Measurements from ENCODE around the gene CATSPER3. TPM values are rescaled to one million over a fixed set of nuclear protein-coding genes. Genes with fewer than 3 reads are reported as not detected.

CATSPER3 gene
- total RNA-seq, 1 donor from 2014 or later, result 1.2 TPM

GRCh38 chr5:135011355-135012032 is 43.8 kb downstream of the CATSPER3 start:
- DNase-seq, result no peak

- no peak for DNase-seq
Observed at GRCh38 chr5:135012033-135012588, 44.4 kb downstream of the CATSPER3 start.

GRCh38 chr5:135012951-135013391 is 45.3 kb downstream of the CATSPER3 start:
- DNase-seq, result no peak

GRCh38 chr5:135013445-135013844 is 45.7 kb downstream of the CATSPER3 start:
- no peak for DNase-seq

- DNase-seq, result no peak
Observed at GRCh38 chr5:135013947-135014570, 46.4 kb downstream of the CATSPER3 start.

- no peak for DNase-seq
Observed at GRCh38 chr5:135015942-135016341, 48.2 kb downstream of the CATSPER3 start.

- DNase-seq, result no peak
Observed at GRCh38 chr5:135016861-135017290, 49.2 kb downstream of the CATSPER3 start.

GRCh38 chr5:135018457-135018856 is 50.8 kb downstream of the CATSPER3 start:
- no peak for DNase-seq

GRCh38 chr5:135019314-135019713 is 51.6 kb downstream of the CATSPER3 start:
- no peak for DNase-seq

GRCh38 chr5:135020111-135020895 is 52.6 kb downstream of the CATSPER3 start:
- DNase-seq, result no peak

- no peak for DNase-seq
Observed at GRCh38 chr5:135024956-135025729, 57.4 kb downstream of the CATSPER3 start.

GRCh38 chr5:135025730-135026644 is 58.3 kb downstream of the CATSPER3 start:
- no peak for DNase-seq

- DNase-seq, result no peak
Observed at GRCh38 chr5:135026645-135027265, 59.0 kb downstream of the CATSPER3 start.

GRCh38 chr5:135027266-135027696 is 59.6 kb downstream of the CATSPER3 start:
- DNase-seq, result no peak

GRCh38 chr5:135027697-135028615 is 60.2 kb downstream of the CATSPER3 start:
- no peak for DNase-seq

GRCh38 chr5:135028791-135029476 is 61.2 kb downstream of the CATSPER3 start:
- DNase-seq, result no peak

- no peak for DNase-seq
Observed at GRCh38 chr5:135029477-135030122, 61.9 kb downstream of the CATSPER3 start.
